Lower lobe of right lung (tissue), 2 donors: Measurements from ENCODE around the gene PLD4. TPM values are rescaled to one million over a fixed set of nuclear protein-coding genes. Genes with fewer than 3 reads are reported as not detected.
A peak's percentile ranks its signal among the peaks of the same experiment; 100 is the strongest.

Source experiments
- ATAC-seq, 2 donors: fragments of 200-7000 bp; cut with Tn5 transposase; one replicate each; pipeline ENCODE4 v1.9.1; 2020 to 2022; ENCODE audit warnings: mild to moderate bottlenecking in 2 of 2, moderate library complexity in 2 of 2
- DNase-seq: peaks from one replicate; pipeline ENCODE4 v3.0.0-alpha.2; 2020
- H3K27ac ChIP-seq: fragments of 200-600 bp; one replicate; pipeline ENCODE4 v1.8.0; 2022
- H3K27me3 ChIP-seq: fragments of 200-600 bp; one replicate; pipeline ENCODE4 v1.8.0; 2022; ENCODE audit warnings: low read depth
- H3K36me3 ChIP-seq: fragments of 200-600 bp; one replicate; pipeline ENCODE4 v1.8.0; 2022; ENCODE audit warnings: mild to moderate bottlenecking
- H3K4me1 ChIP-seq: fragments of 200-600 bp; one replicate; pipeline ENCODE4 v1.8.0; 2022
- H3K4me3 ChIP-seq: fragments of 200-600 bp; one replicate; pipeline ENCODE4 v1.8.0; 2022; ENCODE audit warnings: mild to moderate bottlenecking
- H3K9me3 ChIP-seq: fragments of 200-600 bp; one replicate; pipeline ENCODE4 v1.8.0; 2022
- intact Hi-C: fragments of 100-400 bp; cut with DNase I; formaldehyde crosslinking; loops from one replicate; pipeline ENCODE4 v1.11.0; 2022
- total RNA-seq: library from RNA; stranded (reverse); fragmentation: NEBNext Ultra II Directional; extraction: Animal tissue kit (Norgen Biotek cat#: 25700); gene quantifications from one replicate; pipeline ENCODE4 v1.2.1, GENCODE V29; 2021
- TF ChIP-seq, protein P1 (sequence below): fragments of 200-600 bp; IDR thresholded peaks from one replicate; pipeline ENCODE4 v1.8.0; 2022; ENCODE audit warnings: antibody characterized with exemption, mild to moderate bottlenecking
- donor health status: DM: no; HTN: yes; CAD: no; lungs with severe emphysema.

Gene PLD4
- total RNA-seq, 1 donor from 2014 or later: 1.2 TPM

- TF ChIP-seq, protein P1, sequence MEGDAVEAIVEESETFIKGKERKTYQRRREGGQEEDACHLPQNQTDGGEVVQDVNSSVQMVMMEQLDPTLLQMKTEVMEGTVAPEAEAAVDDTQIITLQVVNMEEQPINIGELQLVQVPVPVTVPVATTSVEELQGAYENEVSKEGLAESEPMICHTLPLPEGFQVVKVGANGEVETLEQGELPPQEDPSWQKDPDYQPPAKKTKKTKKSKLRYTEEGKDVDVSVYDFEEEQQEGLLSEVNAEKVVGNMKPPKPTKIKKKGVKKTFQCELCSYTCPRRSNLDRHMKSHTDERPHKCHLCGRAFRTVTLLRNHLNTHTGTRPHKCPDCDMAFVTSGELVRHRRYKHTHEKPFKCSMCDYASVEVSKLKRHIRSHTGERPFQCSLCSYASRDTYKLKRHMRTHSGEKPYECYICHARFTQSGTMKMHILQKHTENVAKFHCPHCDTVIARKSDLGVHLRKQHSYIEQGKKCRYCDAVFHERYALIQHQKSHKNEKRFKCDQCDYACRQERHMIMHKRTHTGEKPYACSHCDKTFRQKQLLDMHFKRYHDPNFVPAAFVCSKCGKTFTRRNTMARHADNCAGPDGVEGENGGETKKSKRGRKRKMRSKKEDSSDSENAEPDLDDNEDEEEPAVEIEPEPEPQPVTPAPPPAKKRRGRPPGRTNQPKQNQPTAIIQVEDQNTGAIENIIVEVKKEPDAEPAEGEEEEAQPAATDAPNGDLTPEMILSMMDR: no peak
- H3K36me3 ChIP-seq: peaks cover 51% of the 10 kb centered on the region
- H3K27me3 ChIP-seq: no peaks in the 10 kb centered on the region
- no peak overlapping the region for H3K4me3 ChIP-seq
- ATAC-seq (no peak), DNase-seq (peak; percentile 44)
- no peaks in the 10 kb centered on the region for H3K4me1 ChIP-seq
- H3K27ac ChIP-seq: no peak overlapping the region
- no peaks in the 10 kb centered on the region for H3K9me3 ChIP-seq
- intact Hi-C loops: no loop called here
Measured at GRCh38 chr14:104885031-104885972, 39.4 kb upstream of the PLD4 start.

- TF ChIP-seq, protein P1: no peak
- intact Hi-C loops: no loop called here
- H3K4me1 ChIP-seq: no peaks in the 10 kb centered on the region
- ATAC-seq (no peak), DNase-seq (peak; percentile 43)
- no peak overlapping the region for H3K27ac ChIP-seq
- H3K27me3 ChIP-seq: no peaks in the 10 kb centered on the region
- H3K9me3 ChIP-seq: no peaks in the 10 kb centered on the region
- H3K4me3 ChIP-seq: no peak overlapping the region
- peaks cover 46% of the 10 kb centered on the region for H3K36me3 ChIP-seq
Measured at GRCh38 chr14:104885973-104886689, 38.5 kb upstream of the PLD4 start.

DNA sequence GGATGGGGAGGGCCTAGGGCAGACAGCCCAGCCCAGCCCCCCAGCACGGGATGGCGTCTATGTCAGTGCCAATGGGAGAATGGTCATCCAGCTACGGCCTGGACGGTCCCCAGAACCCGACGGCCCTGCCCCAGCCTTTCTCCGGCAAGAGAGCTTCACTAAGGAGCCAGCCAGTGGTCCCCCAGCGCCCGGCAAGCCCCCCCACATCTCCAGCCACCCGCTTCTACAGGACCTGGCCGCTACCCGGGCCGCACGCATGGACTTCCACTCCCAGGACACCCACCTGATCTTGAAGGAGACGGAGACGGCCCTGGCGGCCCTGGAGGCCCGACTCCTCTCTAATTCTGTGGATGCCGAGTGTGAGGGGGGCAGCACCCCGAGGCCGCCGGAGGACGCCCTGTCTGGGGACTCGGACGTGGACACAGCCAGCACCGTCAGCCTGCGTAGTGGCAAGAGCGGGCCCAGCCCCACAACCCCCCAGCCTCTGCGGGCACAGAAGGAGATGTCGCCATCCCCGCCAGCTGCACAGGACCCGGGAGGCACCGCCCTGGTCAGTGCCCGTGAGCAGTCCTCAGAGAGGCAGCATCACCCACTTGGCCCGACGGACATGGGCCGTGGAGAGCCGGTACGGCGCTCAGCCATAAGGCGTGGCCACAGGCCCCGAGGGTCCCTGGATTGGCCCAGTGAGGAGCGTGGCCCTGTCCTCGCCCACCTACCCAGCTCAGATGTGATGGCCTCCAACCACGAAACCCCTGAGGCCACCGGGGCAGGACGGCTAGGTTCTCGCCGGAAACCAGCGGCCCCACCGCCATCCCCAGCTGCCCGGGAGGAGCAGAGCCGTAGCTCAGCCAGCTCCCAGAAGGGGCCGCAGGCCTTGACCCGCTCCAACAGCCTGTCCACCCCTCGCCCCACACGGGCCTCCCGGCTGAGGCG lies 37.7 kb upstream of the PLD4 start:
- H3K27me3 ChIP-seq: no peaks in the 10 kb centered on the region
- intact Hi-C loops: no loop called here
- H3K4me1 ChIP-seq: no peaks in the 10 kb centered on the region
- DNase-seq (peak; percentile 46), ATAC-seq (no peak)
- TF ChIP-seq, protein P1: no peak
- no peaks in the 10 kb centered on the region for H3K9me3 ChIP-seq
- no peak overlapping the region for H3K27ac ChIP-seq
- peaks cover 46% of the 10 kb centered on the region for H3K36me3 ChIP-seq
- no peak overlapping the region for H3K4me3 ChIP-seq

DNA sequence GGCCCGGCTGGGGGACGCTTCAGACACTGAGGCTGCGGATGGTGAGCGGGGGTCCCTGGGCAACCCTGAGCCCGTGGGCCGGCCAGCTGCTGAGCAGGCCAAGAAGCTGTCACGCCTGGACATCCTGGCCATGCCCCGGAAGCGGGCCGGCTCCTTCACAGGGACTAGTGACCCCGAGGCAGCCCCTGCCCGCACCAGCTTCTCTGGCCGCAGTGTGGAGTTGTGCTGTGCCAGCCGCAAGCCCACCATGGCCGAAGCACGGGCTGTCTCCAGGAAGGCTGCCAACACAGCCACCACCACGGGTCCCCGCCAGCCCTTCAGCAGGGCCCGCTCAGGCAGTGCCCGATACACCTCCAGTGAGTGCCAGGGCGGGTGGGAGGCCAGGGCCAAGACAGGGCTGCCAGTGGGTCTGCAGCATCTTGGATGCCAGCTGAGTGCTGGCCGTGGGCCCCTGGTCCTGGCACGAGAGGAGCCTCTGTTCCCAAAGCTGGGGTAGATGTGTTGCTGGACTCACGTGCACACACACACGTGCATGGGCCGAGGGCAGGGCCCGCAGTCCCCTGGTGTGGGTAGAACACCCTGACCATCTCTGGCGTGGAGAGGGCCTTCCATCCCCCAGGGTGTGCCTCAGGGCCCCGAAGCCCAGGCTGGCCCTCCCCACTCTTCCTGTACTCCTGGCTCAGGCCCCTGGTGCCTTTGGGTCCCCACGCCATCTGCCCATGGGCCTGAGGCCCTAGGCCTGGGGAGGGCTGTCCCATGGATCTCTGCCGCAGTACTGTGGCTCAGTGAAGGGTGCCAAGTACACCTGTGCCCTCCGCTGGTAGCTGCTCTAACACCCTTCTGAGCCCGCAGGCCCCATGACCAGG lies 36.8 kb upstream of the PLD4 start:
- H3K27ac ChIP-seq: no peak overlapping the region
- DNase-seq: no peak
- H3K27me3 ChIP-seq: no peaks in the 10 kb centered on the region
- peaks cover 46% of the 10 kb centered on the region for H3K36me3 ChIP-seq
- no peak for ATAC-seq
- H3K9me3 ChIP-seq: no peaks in the 10 kb centered on the region
- TF ChIP-seq, protein P1: no peak
- no peak overlapping the region for H3K4me3 ChIP-seq
- intact Hi-C loops: no loop called here
- no peaks in the 10 kb centered on the region for H3K4me1 ChIP-seq
